ENCODE results near the gene TOR1B. TPM values are rescaled to one million over a fixed set of nuclear protein-coding genes. Genes with fewer than 3 reads are reported as not detected.

TOR1B gene
- total RNA-seq, 2 donors from 2014 or later: 15.2 to 16.9 TPM

GRCh38 chr9:129814432-129815223, 11.6 kb downstream of the TOR1B start:
- Mint-ChIP-seq H3K9me3 (no peaks in the 10 kb centered on the region), H3K4me1 (no peaks in the 10 kb centered on the region), H3K36me3 (ENCODE audit: low read depth) (peaks cover 75% of the 10 kb centered on the region), H3K4me3 (no peak overlapping the region), H3K27me3 (ENCODE audit: insufficient read depth) (peaks cover 2% of the 10 kb centered on the region), H3K27ac (no peak overlapping the region)
- Histone ChIP-seq H3K27ac (ENCODE audit: low read depth, low read length) (no peak overlapping the region), H3K36me3 (ENCODE audit: control insufficient read depth, insufficient read depth, low read length) (peaks cover 60% of the 10 kb centered on the region), H3K9me3 (ENCODE audit: control insufficient read depth, low read length) (no peaks in the 10 kb centered on the region), H3K4me1 (ENCODE audit: control insufficient read depth, insufficient read depth, low read length) (no peaks in the 10 kb centered on the region), H3K9ac (ENCODE audit: extremely low read depth, low read length, poor library complexity, severe bottlenecking) (no peak overlapping the region), H3K27me3 (ENCODE audit: control insufficient read depth, insufficient read depth, low read length, poor library complexity, severe bottlenecking) (no peaks in the 10 kb centered on the region), H3K4me3 (ENCODE audit: low read length) (no peak overlapping the region)
- DNase-seq: no peak
- no peak for TF ChIP-seq CTCF (conservative IDR thresholded peaks at IDR 0.05)
- 92 to 93% methylated on average over 12 to 17 of the region's 17 CpGs for WGBS, 2 experiments (ENCODE audit: insufficient coverage in 1 of 2, insufficient read length in 1 of 2)

GRCh38 chr9:129815278-129815677, 12.3 kb downstream of the TOR1B start:
- H3K27me3 Mint-ChIP-seq (ENCODE audit: insufficient read depth): no peaks in the 10 kb centered on the region
- no peak overlapping the region for H3K4me3 ChIP-seq (ENCODE audit: low read length)
- no peak overlapping the region for H3K9ac ChIP-seq (ENCODE audit: extremely low read depth, low read length, poor library complexity, severe bottlenecking)

More at GRCh38 chr9:129815278-129815677, 12.3 kb downstream of the TOR1B start:
- H3K27ac ChIP-seq (ENCODE audit: low read depth, low read length): no peak overlapping the region
- WGBS, 2 experiments (ENCODE audit: insufficient coverage in 1 of 2, insufficient read length in 1 of 2): 92 to 96% methylated on average over 11 of the region's 11 CpGs
- peaks cover 63% of the 10 kb centered on the region for H3K36me3 ChIP-seq (ENCODE audit: control insufficient read depth, insufficient read depth, low read length)
- no peaks in the 10 kb centered on the region for H3K4me1 ChIP-seq (ENCODE audit: control insufficient read depth, insufficient read depth, low read length)
- peaks cover 75% of the 10 kb centered on the region for H3K36me3 Mint-ChIP-seq (ENCODE audit: low read depth)
- H3K9me3 Mint-ChIP-seq: no peaks in the 10 kb centered on the region
- H3K9me3 ChIP-seq (ENCODE audit: control insufficient read depth, low read length): no peaks in the 10 kb centered on the region
- H3K27me3 ChIP-seq (ENCODE audit: control insufficient read depth, insufficient read depth, low read length, poor library complexity, severe bottlenecking): no peaks in the 10 kb centered on the region
- no peak for TF ChIP-seq CTCF (conservative IDR thresholded peaks at IDR 0.05)
- no peaks in the 10 kb centered on the region for H3K4me1 Mint-ChIP-seq
- no peak overlapping the region for H3K4me3 Mint-ChIP-seq
- H3K27ac Mint-ChIP-seq: no peak overlapping the region
- DNase-seq: no peak

Data from endodermal cell (in vitro differentiated cells).